NK-92 treated with Interleukin-12 subunit alpha and Interleukin-12 subunit beta, amount 100 ng/mL, for 24 hours (cell line): ENCODE data around the gene PARD3.

Experiments
- DNase-seq: peaks from one replicate; lab custom pipeline; 2025; lab: John Stamatoyannopoulos, UW

Gene PARD3

GRCh38 chr10:34618611-34619010 is 196.5 kb downstream of the PARD3 start:
- DNase-seq = no peak

GRCh38 chr10:34615770-34616169 is 199.3 kb downstream of the PARD3 start:
- DNase-seq = no peak

- no peak for DNase-seq
Measured at GRCh38 chr10:34613491-34613890, 201.6 kb downstream of the PARD3 start.

- DNase-seq = no peak
Measured at GRCh38 chr10:34612938-34613337, 202.2 kb downstream of the PARD3 start.

- DNase-seq = no peak
Measured at GRCh38 chr10:34612446-34612845, 202.7 kb downstream of the PARD3 start.

GRCh38 chr10:34609287-34609940 is 205.7 kb downstream of the PARD3 start:
- no peak for DNase-seq

- no peak for DNase-seq
Measured at GRCh38 chr10:34607894-34608293, 207.2 kb downstream of the PARD3 start.

GRCh38 chr10:34606890-34607289 is 208.2 kb downstream of the PARD3 start:
- DNase-seq = no peak

- DNase-seq = no peak
Measured at GRCh38 chr10:34602478-34602877, 212.6 kb downstream of the PARD3 start.

GRCh38 chr10:34601691-34602090 is 213.4 kb downstream of the PARD3 start:
- DNase-seq = no peak

- no peak for DNase-seq
Measured at GRCh38 chr10:34599026-34599795, 215.9 kb downstream of the PARD3 start.

- DNase-seq = no peak
Measured at GRCh38 chr10:34596351-34596750, 218.7 kb downstream of the PARD3 start.

GRCh38 chr10:34593930-34594329 is 221.2 kb downstream of the PARD3 start:
- no peak for DNase-seq

GRCh38 chr10:34593374-34593890 is 221.7 kb downstream of the PARD3 start:
- no peak for DNase-seq

- DNase-seq = no peak
Measured at GRCh38 chr10:34590793-34591192, 224.3 kb downstream of the PARD3 start.

- no peak for DNase-seq
Measured at GRCh38 chr10:34589275-34589674, 225.8 kb downstream of the PARD3 start.

GRCh38 chr10:34587680-34588019 is 227.4 kb downstream of the PARD3 start:
- no peak for DNase-seq

GRCh38 chr10:34587002-34587679 is 228.0 kb downstream of the PARD3 start:
- DNase-seq = no peak

- no peak for DNase-seq
Measured at GRCh38 chr10:34585422-34586112, 229.5 kb downstream of the PARD3 start.

GRCh38 chr10:34584164-34584563 is 230.9 kb downstream of the PARD3 start:
- DNase-seq = no peak

GRCh38 chr10:34581801-34582532 is 233.1 kb downstream of the PARD3 start:
- DNase-seq = no peak

- no peak for DNase-seq
Measured at GRCh38 chr10:34580643-34581042, 234.5 kb downstream of the PARD3 start.
